ENCODE results near the gene CDCA8. TPM values are rescaled to one million over a fixed set of nuclear protein-coding genes. Genes with fewer than 3 reads are reported as not detected.

Gene CDCA8
- total RNA-seq, 1 donor, result 14.2 TPM

DNA sequence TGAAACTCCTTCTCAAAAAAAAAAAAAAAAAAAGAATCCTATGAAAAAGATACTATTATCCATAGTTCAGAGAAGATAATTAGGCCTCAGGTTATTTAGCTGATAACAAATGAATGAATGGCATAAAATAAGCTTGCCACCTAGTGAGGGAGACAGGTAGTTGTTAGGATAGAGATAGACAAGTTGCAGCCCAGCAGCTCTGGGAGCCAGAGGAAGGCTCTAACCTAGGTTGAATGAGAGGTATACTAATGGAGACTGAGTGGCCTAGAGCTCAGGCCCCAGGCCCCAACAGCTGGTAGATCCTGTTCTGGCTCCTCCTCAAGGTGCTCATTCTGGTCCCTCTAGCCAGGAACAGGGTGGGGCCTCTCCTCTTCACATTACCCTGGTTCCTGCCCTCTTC, 37.0 kb upstream of the CDCA8 start:
- no peak overlapping the region for H3K4me3 ChIP-seq (ENCODE audit: low read depth, low read length)
- TF ChIP-seq, protein P1, sequence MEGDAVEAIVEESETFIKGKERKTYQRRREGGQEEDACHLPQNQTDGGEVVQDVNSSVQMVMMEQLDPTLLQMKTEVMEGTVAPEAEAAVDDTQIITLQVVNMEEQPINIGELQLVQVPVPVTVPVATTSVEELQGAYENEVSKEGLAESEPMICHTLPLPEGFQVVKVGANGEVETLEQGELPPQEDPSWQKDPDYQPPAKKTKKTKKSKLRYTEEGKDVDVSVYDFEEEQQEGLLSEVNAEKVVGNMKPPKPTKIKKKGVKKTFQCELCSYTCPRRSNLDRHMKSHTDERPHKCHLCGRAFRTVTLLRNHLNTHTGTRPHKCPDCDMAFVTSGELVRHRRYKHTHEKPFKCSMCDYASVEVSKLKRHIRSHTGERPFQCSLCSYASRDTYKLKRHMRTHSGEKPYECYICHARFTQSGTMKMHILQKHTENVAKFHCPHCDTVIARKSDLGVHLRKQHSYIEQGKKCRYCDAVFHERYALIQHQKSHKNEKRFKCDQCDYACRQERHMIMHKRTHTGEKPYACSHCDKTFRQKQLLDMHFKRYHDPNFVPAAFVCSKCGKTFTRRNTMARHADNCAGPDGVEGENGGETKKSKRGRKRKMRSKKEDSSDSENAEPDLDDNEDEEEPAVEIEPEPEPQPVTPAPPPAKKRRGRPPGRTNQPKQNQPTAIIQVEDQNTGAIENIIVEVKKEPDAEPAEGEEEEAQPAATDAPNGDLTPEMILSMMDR (IDR thresholded peaks at IDR 0.05; ENCODE audit: insufficient read depth, low read depth, low read length), result no peak
- no peak for DNase-seq (ENCODE audit: low read depth)

GRCh38 chr1:37656026-37656425, 36.3 kb upstream of the CDCA8 start:
- TF ChIP-seq, protein P1 (IDR thresholded peaks at IDR 0.05; ENCODE audit: insufficient read depth, low read depth, low read length), result no peak
- DNase-seq (ENCODE audit: low read depth), result no peak
- H3K4me3 ChIP-seq (ENCODE audit: low read depth, low read length), result no peak overlapping the region

GRCh38 chr1:37656881-37657280, 35.4 kb upstream of the CDCA8 start:
- DNase-seq (ENCODE audit: low read depth), result no peak
- TF ChIP-seq, protein P1 (IDR thresholded peaks at IDR 0.05; ENCODE audit: insufficient read depth, low read depth, low read length), result no peak

GRCh38 chr1:37657620-37658412, 34.5 kb upstream of the CDCA8 start:
- H3K4me3 ChIP-seq (ENCODE audit: low read depth, low read length), result no peak overlapping the region
- TF ChIP-seq, protein P1 (IDR thresholded peaks at IDR 0.05; ENCODE audit: insufficient read depth, low read depth, low read length), result no peak
- no peak for DNase-seq (ENCODE audit: low read depth)

More at GRCh38 chr1:37656881-37657280, 35.4 kb upstream of the CDCA8 start:
- no peak overlapping the region for H3K4me3 ChIP-seq (ENCODE audit: low read depth, low read length)

DNA sequence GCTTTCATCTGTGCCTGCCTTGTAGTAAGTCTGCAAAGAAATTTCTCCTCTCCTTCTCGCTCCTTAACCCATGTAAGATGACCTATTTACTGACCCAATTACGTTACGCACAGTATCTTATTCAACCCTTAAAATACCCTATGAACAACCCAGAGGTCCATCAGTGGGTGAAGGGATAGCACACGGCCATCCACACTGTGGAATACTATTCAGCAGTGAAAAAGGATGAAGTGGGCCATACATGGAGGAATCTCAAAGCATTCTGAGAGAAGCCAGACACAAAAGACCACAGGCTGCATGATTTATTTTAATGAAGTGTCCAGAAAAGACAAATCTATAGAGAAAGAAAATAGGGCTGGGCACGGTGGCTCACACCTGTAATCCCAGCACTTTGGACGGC, 33.8 kb upstream of the CDCA8 start:
- TF ChIP-seq, protein P1 (IDR thresholded peaks at IDR 0.05; ENCODE audit: insufficient read depth, low read depth, low read length), result no peak
- no peak for DNase-seq (ENCODE audit: low read depth)
- no peak overlapping the region for H3K4me3 ChIP-seq (ENCODE audit: low read depth, low read length)

GRCh38 chr1:37660664-37661063, 31.7 kb upstream of the CDCA8 start:
- TF ChIP-seq, protein P1 (IDR thresholded peaks at IDR 0.05; ENCODE audit: insufficient read depth, low read depth, low read length), result no peak
- no peak for DNase-seq (ENCODE audit: low read depth)
- no peak overlapping the region for H3K4me3 ChIP-seq (ENCODE audit: low read depth, low read length)

GRCh38 chr1:37661401-37661800, 30.9 kb upstream of the CDCA8 start:
- no peak overlapping the region for H3K4me3 ChIP-seq (ENCODE audit: low read depth, low read length)
- DNase-seq (ENCODE audit: low read depth), result no peak

More at GRCh38 chr1:37661401-37661800, 30.9 kb upstream of the CDCA8 start:
- TF ChIP-seq, protein P1 (IDR thresholded peaks at IDR 0.05; ENCODE audit: insufficient read depth, low read depth, low read length), result no peak
